T-cell (primary cell): ENCODE results near the gene MEOX2. TPM values are rescaled to one million over a fixed set of nuclear protein-coding genes. Genes with fewer than 3 reads are reported as not detected.

Experiments
- ATAC-seq, 4 experiments: fragments of 200-7000 bp in 3 of 4; fragments of 150-1000 bp in 1 of 4; cut with Tn5 transposase; replicated peaks in 1 of 4; 1 replicate in 3 of 4; 2 replicates in 1 of 4; pipeline ENCODE4 v1.10.0; 2021; ENCODE audit warnings: moderate library complexity in 3 of 4, mild to moderate bottlenecking in 2 of 4, moderate number of reproducible peaks in 1 of 4
- CTCF ChIA-PET, 2 donors: fragments of 300-600 bp; sonication (Branson Sonifier 250); formaldehyde crosslinking; loops; one replicate each; lab custom pipeline; 2022; ENCODE audit warnings: antibody characterized with exemption in 2 of 2; lab: Charles Lee
- POLR2A ChIA-PET, 2 donors: fragments of 300-600 bp; sonication (Branson Sonifier 250); formaldehyde crosslinking; loops; one replicate each; lab custom pipeline; 2022; ENCODE audit warnings: antibody characterized with exemption in 2 of 2; lab: Charles Lee
- DNase-seq, 35 experiments: peaks; one replicate each; pipeline versions ENCODE4 v3.0.0 to v3.0.0-alpha.2; 2013 to 2023
- H3K27ac ChIP-seq: one replicate; pipeline ENCODE4 v1.5.1; 2013; ENCODE audit warnings: low read length
- H3K27me3 ChIP-seq, 2 experiments: replicated peaks in 1 of 2; 1 replicate in 1 of 2; 2 replicates in 1 of 2; pipeline versions ENCODE4 v1.6.1 to v1.7.0; 2013; ENCODE audit warnings: low read length in 1 of 2, mixed read lengths in 1 of 2; ENCODE audit not compliant: control insufficient read depth in 2 of 2, insufficient read depth in 2 of 2; ENCODE audit errors: extremely low read depth in 1 of 2
- H3K36me3 ChIP-seq, 2 donors: 1 replicate in 1 of 2; 2 replicates in 1 of 2; pipeline versions ENCODE4 v1.6.1 to v1.7.0; 2013; ENCODE audit warnings: low read length in 1 of 2; ENCODE audit not compliant: control insufficient read depth in 2 of 2, insufficient read depth in 1 of 2; ENCODE audit errors: extremely low read depth in 1 of 2
- H3K4me1 ChIP-seq, 2 experiments: 1 replicate in 1 of 2; 2 replicates in 1 of 2; pipeline versions ENCODE4 v1.6.1 to v1.7.0; 2013; ENCODE audit warnings: low read length in 2 of 2, mixed read lengths in 1 of 2; ENCODE audit not compliant: insufficient read depth in 2 of 2, control insufficient read depth in 1 of 2; ENCODE audit errors: extremely low read depth in 1 of 2
- H3K4me3 ChIP-seq, 2 donors: 1 replicate in 1 of 2; 2 replicates in 1 of 2; pipeline versions ENCODE4 v1.5.1 to v1.7.0; 2013; ENCODE audit warnings: mild to moderate bottlenecking in 2 of 2, low read length in 1 of 2, moderate library complexity in 1 of 2; ENCODE audit not compliant: control insufficient read depth in 1 of 2; ENCODE audit errors: extremely low read depth in 1 of 2
- H3K9me3 ChIP-seq: 2 replicates; pipeline ENCODE4 v1.7.0; 2013
- H3K27ac Mint-ChIP-seq, 2 donors: one replicate each; pipeline ENCODE4 v1.8.0; 2020 to 2021; ENCODE audit warnings: mild to moderate bottlenecking in 2 of 2, mixed read lengths in 2 of 2
- H3K27me3 Mint-ChIP-seq, 2 donors: one replicate each; pipeline ENCODE4 v1.8.0; 2021 to 2022; ENCODE audit warnings: mixed read lengths in 2 of 2
- H3K36me3 Mint-ChIP-seq: one replicate; pipeline ENCODE4 v1.8.0; 2021; ENCODE audit warnings: mixed read lengths
- H3K4me1 Mint-ChIP-seq, 3 donors: one replicate each; pipeline ENCODE4 v1.8.0; 2020 to 2022; ENCODE audit warnings: mixed read lengths in 3 of 3, mild to moderate bottlenecking in 1 of 3
- H3K4me3 Mint-ChIP-seq, 3 donors: one replicate each; pipeline ENCODE4 v1.8.0; 2020 to 2022; ENCODE audit warnings: mild to moderate bottlenecking in 3 of 3, mixed read lengths in 3 of 3, moderate library complexity in 3 of 3
- H3K9me3 Mint-ChIP-seq, 3 donors: one replicate each; pipeline ENCODE4 v1.8.0; 2020 to 2022; ENCODE audit warnings: mixed read lengths in 3 of 3
- WGBS: methylation state at CpG from one replicate; pipeline ENCODE4 v1.1.5; 2013; ENCODE audit warnings: missing lambda C conversion rate; ENCODE audit not compliant: insufficient coverage; 5-methylcytosine and 5-hydroxymethylcytosine counted together
- total RNA-seq, 35 experiments: library from RNA in 6 of 35; stranded (reverse) in 6 of 35; fragments of 120-200 nt in 1 of 35; gene quantifications; one replicate each; pipeline versions ENCODE4 v1.2.1 to v1.2.4 and lab custom pipeline; 2013 to 2026

MEOX2 gene
- total RNA-seq, 5 donors from 2014 or later (not counting 1 experiment from before 2014, with no cell fraction given), result 0.12 TPM; not detected in 4

DNA sequence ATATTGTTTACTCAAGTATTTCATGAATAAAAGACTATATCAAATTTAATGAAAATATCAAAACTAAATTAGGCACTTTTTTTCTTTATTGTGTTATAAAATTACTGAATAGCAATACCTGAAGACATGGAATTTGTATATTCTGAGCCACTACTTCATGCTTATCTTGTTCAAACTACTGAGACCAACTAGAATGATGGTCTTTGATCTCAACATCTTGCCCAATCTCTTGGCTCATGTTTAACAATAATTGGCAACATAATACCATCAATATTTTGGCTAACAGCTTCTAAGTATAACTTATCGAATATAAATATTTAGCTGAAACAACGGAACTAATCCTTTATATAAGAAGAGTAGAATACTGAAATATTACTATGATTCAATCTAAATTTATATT is 68.2 kb downstream of the MEOX2 start:
- H3K36me3 Mint-ChIP-seq, result no peaks in the 10 kb centered on the region
- no peak overlapping the region for H3K4me3 Mint-ChIP-seq
- DNase-seq (no peak), ATAC-seq (no peak)
- Histone ChIP-seq H3K27me3 (no peaks in the 10 kb centered on the region), H3K4me3 (no peak overlapping the region), H3K27ac (no peak overlapping the region), H3K9me3 (no peaks in the 10 kb centered on the region), H3K4me1 (no peaks in the 10 kb centered on the region), H3K36me3 (no peaks in the 10 kb centered on the region)
- ChIA-PET CTCF (no interaction called here), POLR2A (no interaction called here)
- no CpG with 5 or more reads among the region's 2 CpGs for WGBS
- no peak overlapping the region for H3K27ac Mint-ChIP-seq
- no peaks in the 10 kb centered on the region for H3K4me1 Mint-ChIP-seq
- no peaks in the 10 kb centered on the region for H3K27me3 Mint-ChIP-seq
- H3K9me3 Mint-ChIP-seq, result peaks cover 0 to 7% (median 3%) of the 10 kb centered on the region in 3 donors

DNA sequence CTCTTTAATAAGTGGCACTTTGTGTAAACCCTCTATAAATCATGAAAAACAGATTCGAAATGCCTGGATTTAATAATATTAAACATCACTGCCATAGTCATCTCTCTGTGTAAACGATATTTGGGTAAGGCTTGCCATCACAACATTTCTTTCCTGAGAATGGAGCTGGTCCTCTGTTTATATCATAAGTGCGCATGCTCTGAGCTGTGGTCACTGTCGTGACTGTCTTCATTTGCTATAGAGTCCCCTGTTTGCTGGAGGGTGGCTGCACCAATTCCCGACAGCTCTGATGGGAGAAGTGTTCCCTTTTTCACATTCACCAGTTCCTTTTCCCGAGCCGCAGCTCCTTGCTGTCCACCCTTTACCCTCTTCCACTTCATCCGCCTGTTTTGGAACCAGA is 74.3 kb downstream of the MEOX2 start:
- peaks cover 2 to 4% (median 4%) of the 10 kb centered on the region in 3 donors for H3K9me3 Mint-ChIP-seq
- no peaks in the 10 kb centered on the region for H3K36me3 Mint-ChIP-seq
- no peak overlapping the region for H3K4me3 Mint-ChIP-seq
- ChIA-PET CTCF (no interaction called here), POLR2A (interaction anchor here in 1 of 2 donors (0.6 kb wide), 2 partner anchors 11 to 44 kb away, joined by 3 read pairs; no protein-coding TSS in a partner anchor)
- Histone ChIP-seq H3K36me3 (no peaks in the 10 kb centered on the region), H3K4me3 (no peak overlapping the region), H3K9me3 (no peaks in the 10 kb centered on the region), H3K4me1 (no peaks in the 10 kb centered on the region), H3K27ac (no peak overlapping the region), H3K27me3 (no peaks in the 10 kb centered on the region)
- WGBS, result 69% methylated on average over 2 of the region's 8 CpGs
- H3K4me1 Mint-ChIP-seq, result no peaks in the 10 kb centered on the region
- no peak overlapping the region for H3K27ac Mint-ChIP-seq
- no peaks in the 10 kb centered on the region for H3K27me3 Mint-ChIP-seq
- ATAC-seq (no peak), DNase-seq (no peak)

DNA sequence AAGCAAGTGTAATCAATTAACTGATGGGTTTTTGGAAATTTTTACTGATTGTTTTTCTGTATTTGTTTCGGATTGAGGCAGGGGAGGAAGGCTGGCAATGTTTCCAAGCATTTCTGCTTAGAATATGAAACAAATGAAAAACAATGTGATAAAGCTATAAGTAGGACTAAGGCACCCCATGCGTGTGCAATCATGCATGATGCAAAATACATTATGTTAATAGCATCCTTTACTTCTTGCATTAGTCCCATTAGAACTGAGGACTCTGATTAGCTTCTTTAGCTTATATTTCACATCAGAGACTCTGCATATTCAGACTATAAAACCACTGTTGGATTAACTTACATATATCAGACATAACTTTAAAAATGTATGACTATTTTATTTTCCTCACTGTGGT is 76.0 kb downstream of the MEOX2 start:
- H3K4me3 Mint-ChIP-seq, result no peak overlapping the region

DNA sequence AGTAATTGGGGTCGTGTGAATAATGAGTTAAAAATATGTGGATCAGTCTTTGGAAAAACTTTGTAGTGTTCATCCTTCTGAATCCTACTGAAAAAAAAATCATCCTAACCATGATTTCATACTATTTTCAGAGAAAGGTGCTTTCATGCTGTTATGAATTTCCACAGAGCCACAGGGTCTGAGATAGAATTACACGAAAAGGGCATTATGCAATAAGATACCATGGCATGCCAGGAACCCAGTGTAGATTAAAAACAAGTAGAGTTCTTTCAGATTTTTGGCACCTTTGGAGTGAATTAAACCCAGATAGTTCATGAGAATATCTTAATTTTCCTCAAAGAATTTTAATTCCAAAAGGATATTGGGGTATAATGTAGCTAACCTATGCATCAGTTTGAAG is 77.2 kb downstream of the MEOX2 start:
- H3K36me3 ChIP-seq, result no peaks in the 10 kb centered on the region
- Mint-ChIP-seq H3K36me3 (no peaks in the 10 kb centered on the region), H3K4me1 (no peaks in the 10 kb centered on the region), H3K27me3 (no peaks in the 10 kb centered on the region), H3K27ac (no peak overlapping the region), H3K4me3 (no peak overlapping the region), H3K9me3 (peaks cover 2 to 4% (median 4%) of the 10 kb centered on the region in 3 donors)
- H3K4me3 ChIP-seq, result no peak overlapping the region
- no peaks in the 10 kb centered on the region for H3K27me3 ChIP-seq
- no peaks in the 10 kb centered on the region for H3K9me3 ChIP-seq
- POLR2A ChIA-PET, result no interaction called here
- H3K4me1 ChIP-seq, result no peaks in the 10 kb centered on the region
- no peak for ATAC-seq
- H3K27ac ChIP-seq, result no peak overlapping the region
- CTCF ChIA-PET, result no interaction called here
- DNase-seq, result no peak
- WGBS, result 100% methylated on average over 1 of the region's 2 CpGs

More for the DNA sequence above, 76.0 kb downstream of the MEOX2 start:
- Mint-ChIP-seq H3K4me1 (no peaks in the 10 kb centered on the region), H3K9me3 (peaks cover 2 to 4% (median 4%) of the 10 kb centered on the region in 3 donors), H3K36me3 (no peaks in the 10 kb centered on the region), H3K27me3 (no peaks in the 10 kb centered on the region), H3K27ac (no peak overlapping the region)
- POLR2A ChIA-PET, result no interaction called here
- Histone ChIP-seq H3K9me3 (no peaks in the 10 kb centered on the region), H3K36me3 (no peaks in the 10 kb centered on the region), H3K27me3 (no peaks in the 10 kb centered on the region), H3K4me1 (no peaks in the 10 kb centered on the region), H3K4me3 (no peak overlapping the region), H3K27ac (no peak overlapping the region)
- CTCF ChIA-PET, result no interaction called here
- ATAC-seq (no peak), DNase-seq (no peak)
- 50% methylated on average over 1 of the region's 2 CpGs for WGBS

DNA sequence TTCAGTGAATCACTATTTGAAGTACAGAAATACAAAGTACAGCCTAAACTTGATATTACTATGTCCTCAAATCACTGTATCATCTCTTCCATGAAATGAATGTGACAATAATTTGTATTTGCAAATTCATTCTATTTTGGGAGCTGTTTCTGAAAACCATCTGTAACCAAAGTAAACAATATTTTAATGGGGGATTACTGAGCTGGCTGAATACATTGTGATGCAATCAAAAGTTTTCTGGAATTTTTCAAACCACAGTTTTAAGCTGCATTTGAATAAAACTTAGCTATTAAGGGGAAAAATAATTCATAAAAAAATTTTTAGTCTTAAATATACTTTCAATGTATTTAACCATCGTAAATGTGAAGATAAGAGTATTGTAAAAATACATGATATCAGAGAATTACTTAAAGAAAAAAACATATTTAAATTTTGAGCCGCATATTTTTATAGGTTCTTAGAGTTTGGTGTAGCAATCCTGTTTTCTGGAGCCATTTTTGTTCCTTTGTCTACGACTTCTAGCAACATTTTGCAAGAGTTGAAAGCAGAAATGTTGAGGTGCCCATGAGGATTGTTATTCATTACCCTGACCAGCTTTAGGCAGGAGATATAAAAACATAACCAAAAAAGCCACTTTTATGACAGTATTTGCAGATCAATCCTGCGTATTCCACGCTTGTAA is 78.8 kb downstream of the MEOX2 start:
- Histone ChIP-seq H3K4me3 (no peak overlapping the region), H3K27me3 (no peaks in the 10 kb centered on the region), H3K27ac (no peak overlapping the region), H3K36me3 (no peaks in the 10 kb centered on the region), H3K4me1 (no peaks in the 10 kb centered on the region), H3K9me3 (no peaks in the 10 kb centered on the region)
- no peaks in the 10 kb centered on the region for H3K27me3 Mint-ChIP-seq
- ATAC-seq, result no peak
- no peaks in the 10 kb centered on the region for H3K4me1 Mint-ChIP-seq
- no peak overlapping the region for H3K27ac Mint-ChIP-seq
- H3K4me3 Mint-ChIP-seq, result no peak overlapping the region
- peaks cover 6 to 9% (median 7%) of the 10 kb centered on the region in 3 donors for H3K9me3 Mint-ChIP-seq
- WGBS, result no CpG with 5 or more reads among the region's 5 CpGs
- H3K36me3 Mint-ChIP-seq, result no peaks in the 10 kb centered on the region
- no peak for DNase-seq
- ChIA-PET CTCF (interaction anchor here in 1 of 2 donors (0.6 kb wide), 1 partner anchor 175 kb away, joined by 3 read pairs; no protein-coding TSS in a partner anchor), POLR2A (no interaction called here)

DNA sequence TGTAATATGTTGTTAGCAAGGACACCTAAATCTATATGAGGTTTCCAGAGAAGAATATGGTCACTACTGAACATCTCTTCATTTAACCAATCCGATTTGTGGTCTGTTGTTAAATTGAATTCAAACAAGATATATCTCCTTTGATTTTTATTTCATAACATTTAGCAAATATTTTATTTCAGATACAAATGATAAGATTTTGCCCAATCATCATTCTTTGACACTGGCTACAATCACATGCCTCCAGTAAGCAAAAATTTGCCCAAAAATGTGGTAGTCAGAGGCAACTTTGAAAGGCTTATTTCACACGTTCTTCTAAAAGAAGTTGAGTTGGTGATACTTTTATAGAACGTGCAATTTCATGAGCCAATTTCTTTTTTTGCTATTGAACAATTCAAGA is 79.9 kb downstream of the MEOX2 start:
- H3K4me3 Mint-ChIP-seq, result no peak overlapping the region
- POLR2A ChIA-PET, result no interaction called here
- H3K4me1 Mint-ChIP-seq, result no peaks in the 10 kb centered on the region
- no peaks in the 10 kb centered on the region for H3K27me3 ChIP-seq
- ATAC-seq, result no peak
- H3K4me3 ChIP-seq, result no peak overlapping the region
- H3K36me3 ChIP-seq, result no peaks in the 10 kb centered on the region
- CTCF ChIA-PET, result no interaction called here
- no peak overlapping the region for H3K27ac ChIP-seq
- WGBS, result no CpG with 5 or more reads among the region's 3 CpGs
- DNase-seq, result no peak
- peaks cover 6 to 9% (median 7%) of the 10 kb centered on the region in 3 donors for H3K9me3 Mint-ChIP-seq
- no peaks in the 10 kb centered on the region for H3K36me3 Mint-ChIP-seq
- H3K4me1 ChIP-seq, result no peaks in the 10 kb centered on the region
- H3K27ac Mint-ChIP-seq, result no peak overlapping the region
- H3K27me3 Mint-ChIP-seq, result no peaks in the 10 kb centered on the region
- H3K9me3 ChIP-seq, result no peaks in the 10 kb centered on the region
